ENCODE data around the gene KRTAP19-6.

Gene KRTAP19-6

GRCh38 chr21:30541764-30542163, at the start of gene KRTAP19-6:
Gene KRTAP19-6 (minus strand): TSS chr21:30541864. CDS start chr21:30541833, 31 bp downstream.
- Histone ChIP-seq H2AFZ (ENCODE audit: low read depth, low read length) (no peak within 1 kb of the TSS), H3K4me3 (ENCODE audit: low read length) (no peak within 1 kb of the TSS), H3K27me3 (ENCODE audit: insufficient read depth, low read length) (no peaks in the 10 kb centered on the region), H3K4me1 (ENCODE audit: insufficient read depth, low read length) (no peaks in the 10 kb centered on the region), H3K9me3 (ENCODE audit: low read length) (no peaks in the 10 kb centered on the region), H3K36me3 (ENCODE audit: insufficient read depth, low read length) (no peaks in the 10 kb centered on the region)

- no peaks in the 10 kb centered on the region for H3K27me3 ChIP-seq (ENCODE audit: insufficient read depth, low read length)
- H3K36me3 ChIP-seq (ENCODE audit: insufficient read depth, low read length), result no peaks in the 10 kb centered on the region
- no peaks in the 10 kb centered on the region for H3K9me3 ChIP-seq (ENCODE audit: low read length)
- H3K4me1 ChIP-seq (ENCODE audit: insufficient read depth, low read length), result no peaks in the 10 kb centered on the region
- H3K4me3 ChIP-seq (ENCODE audit: low read length), result no peak within 1 kb of the TSS
- H2AFZ ChIP-seq (ENCODE audit: low read depth, low read length), result no peak within 1 kb of the TSS
Observed at GRCh38 chr21:30590297-30590696, 48.6 kb upstream of the KRTAP19-6 start, which contains the start of gene KRTAP22-2. Gene KRTAP22-2 (minus strand): TSS chr21:30590397.

- H2AFZ ChIP-seq (ENCODE audit: low read depth, low read length), result no peak overlapping the region
- H3K36me3 ChIP-seq (ENCODE audit: insufficient read depth, low read length), result no peaks in the 10 kb centered on the region
- H3K27me3 ChIP-seq (ENCODE audit: insufficient read depth, low read length), result no peaks in the 10 kb centered on the region
- H3K4me1 ChIP-seq (ENCODE audit: insufficient read depth, low read length), result peaks cover 6% of the 10 kb centered on the region
- H3K4me3 ChIP-seq (ENCODE audit: low read length), result no peak overlapping the region
- no peaks in the 10 kb centered on the region for H3K9me3 ChIP-seq (ENCODE audit: low read length)
Observed at GRCh38 chr21:30582870-30583269, 41.2 kb upstream of the KRTAP19-6 start.

GRCh38 chr21:30580132-30580531, 38.5 kb upstream of the KRTAP19-6 start:
- Histone ChIP-seq H3K9me3 (ENCODE audit: low read length) (no peaks in the 10 kb centered on the region), H3K4me1 (ENCODE audit: insufficient read depth, low read length) (peaks cover 6% of the 10 kb centered on the region), H3K27me3 (ENCODE audit: insufficient read depth, low read length) (no peaks in the 10 kb centered on the region), H2AFZ (ENCODE audit: low read depth, low read length) (no peak overlapping the region), H3K36me3 (ENCODE audit: insufficient read depth, low read length) (no peaks in the 10 kb centered on the region), H3K4me3 (ENCODE audit: low read length) (no peak overlapping the region)

GRCh38 chr21:30579346-30579745, 37.7 kb upstream of the KRTAP19-6 start:
- H3K4me1 ChIP-seq (ENCODE audit: insufficient read depth, low read length), result peaks cover 6% of the 10 kb centered on the region
- H3K36me3 ChIP-seq (ENCODE audit: insufficient read depth, low read length), result no peaks in the 10 kb centered on the region
- no peaks in the 10 kb centered on the region for H3K9me3 ChIP-seq (ENCODE audit: low read length)
- H3K27me3 ChIP-seq (ENCODE audit: insufficient read depth, low read length), result no peaks in the 10 kb centered on the region
- no peak overlapping the region for H2AFZ ChIP-seq (ENCODE audit: low read depth, low read length)
- H3K4me3 ChIP-seq (ENCODE audit: low read length), result no peak overlapping the region

GRCh38 chr21:30577766-30578165, 36.1 kb upstream of the KRTAP19-6 start:
- no peaks in the 10 kb centered on the region for H3K36me3 ChIP-seq (ENCODE audit: insufficient read depth, low read length)
- H3K9me3 ChIP-seq (ENCODE audit: low read length), result no peaks in the 10 kb centered on the region
- no peak overlapping the region for H2AFZ ChIP-seq (ENCODE audit: low read depth, low read length)
- H3K4me1 ChIP-seq (ENCODE audit: insufficient read depth, low read length), result no peaks in the 10 kb centered on the region
- H3K4me3 ChIP-seq (ENCODE audit: low read length), result no peak overlapping the region
- H3K27me3 ChIP-seq (ENCODE audit: insufficient read depth, low read length), result no peaks in the 10 kb centered on the region

- H3K4me3 ChIP-seq (ENCODE audit: low read length), result no peak overlapping the region
- H3K27me3 ChIP-seq (ENCODE audit: insufficient read depth, low read length), result no peaks in the 10 kb centered on the region
- H3K9me3 ChIP-seq (ENCODE audit: low read length), result no peaks in the 10 kb centered on the region
- H3K36me3 ChIP-seq (ENCODE audit: insufficient read depth, low read length), result no peaks in the 10 kb centered on the region
- H3K4me1 ChIP-seq (ENCODE audit: insufficient read depth, low read length), result no peaks in the 10 kb centered on the region
- H2AFZ ChIP-seq (ENCODE audit: low read depth, low read length), result no peak overlapping the region
Observed at GRCh38 chr21:30567617-30568016, 26.0 kb upstream of the KRTAP19-6 start.

- Histone ChIP-seq H3K4me3 (ENCODE audit: low read length) (no peak overlapping the region), H3K27me3 (ENCODE audit: insufficient read depth, low read length) (no peaks in the 10 kb centered on the region), H3K36me3 (ENCODE audit: insufficient read depth, low read length) (no peaks in the 10 kb centered on the region), H3K4me1 (ENCODE audit: insufficient read depth, low read length) (no peaks in the 10 kb centered on the region), H3K9me3 (ENCODE audit: low read length) (no peaks in the 10 kb centered on the region), H2AFZ (ENCODE audit: low read depth, low read length) (no peak overlapping the region)
Observed at GRCh38 chr21:30563630-30564029, 22.0 kb upstream of the KRTAP19-6 start.

- no peak overlapping the region for H2AFZ ChIP-seq (ENCODE audit: low read depth, low read length)
- H3K27me3 ChIP-seq (ENCODE audit: insufficient read depth, low read length), result no peaks in the 10 kb centered on the region
- H3K36me3 ChIP-seq (ENCODE audit: insufficient read depth, low read length), result no peaks in the 10 kb centered on the region
- H3K4me1 ChIP-seq (ENCODE audit: insufficient read depth, low read length), result no peaks in the 10 kb centered on the region
- no peaks in the 10 kb centered on the region for H3K9me3 ChIP-seq (ENCODE audit: low read length)
- no peak overlapping the region for H3K4me3 ChIP-seq (ENCODE audit: low read length)
Observed at GRCh38 chr21:30563072-30563471, 21.4 kb upstream of the KRTAP19-6 start.

- H3K27me3 ChIP-seq (ENCODE audit: insufficient read depth, low read length), result no peaks in the 10 kb centered on the region
- H3K9me3 ChIP-seq (ENCODE audit: low read length), result no peaks in the 10 kb centered on the region
- H2AFZ ChIP-seq (ENCODE audit: low read depth, low read length), result no peak overlapping the region
- no peaks in the 10 kb centered on the region for H3K4me1 ChIP-seq (ENCODE audit: insufficient read depth, low read length)
- H3K36me3 ChIP-seq (ENCODE audit: insufficient read depth, low read length), result no peaks in the 10 kb centered on the region
- H3K4me3 ChIP-seq (ENCODE audit: low read length), result no peak overlapping the region
Observed at GRCh38 chr21:30561957-30562356, 20.3 kb upstream of the KRTAP19-6 start.

- Histone ChIP-seq H3K4me3 (ENCODE audit: low read length) (no peak within 1 kb of the TSS), H3K27me3 (ENCODE audit: insufficient read depth, low read length) (no peaks in the 10 kb centered on the region), H3K36me3 (ENCODE audit: insufficient read depth, low read length) (no peaks in the 10 kb centered on the region), H2AFZ (ENCODE audit: low read depth, low read length) (no peak within 1 kb of the TSS), H3K9me3 (ENCODE audit: low read length) (no peaks in the 10 kb centered on the region), H3K4me1 (ENCODE audit: insufficient read depth, low read length) (no peaks in the 10 kb centered on the region)
Observed at GRCh38 chr21:30561264-30561895, 19.7 kb upstream of the KRTAP19-6 start, which contains the start of gene KRTAP19-7. Gene KRTAP19-7 (minus strand): TSS chr21:30561314. CDS start chr21:30561289, 25 bp downstream.

GRCh38 chr21:30555095-30555494, 13.4 kb upstream of the KRTAP19-6 start:
- Histone ChIP-seq H3K4me3 (ENCODE audit: low read length) (no peak overlapping the region), H2AFZ (ENCODE audit: low read depth, low read length) (no peak overlapping the region), H3K4me1 (ENCODE audit: insufficient read depth, low read length) (no peaks in the 10 kb centered on the region), H3K9me3 (ENCODE audit: low read length) (no peaks in the 10 kb centered on the region), H3K27me3 (ENCODE audit: insufficient read depth, low read length) (no peaks in the 10 kb centered on the region), H3K36me3 (ENCODE audit: insufficient read depth, low read length) (no peaks in the 10 kb centered on the region)

- Histone ChIP-seq H3K36me3 (ENCODE audit: insufficient read depth, low read length) (no peaks in the 10 kb centered on the region), H3K27me3 (ENCODE audit: insufficient read depth, low read length) (no peaks in the 10 kb centered on the region), H3K9me3 (ENCODE audit: low read length) (no peaks in the 10 kb centered on the region), H3K4me3 (ENCODE audit: low read length) (no peak overlapping the region), H3K4me1 (ENCODE audit: insufficient read depth, low read length) (no peaks in the 10 kb centered on the region), H2AFZ (ENCODE audit: low read depth, low read length) (no peak overlapping the region)
Observed at GRCh38 chr21:30552782-30553181, 11.1 kb upstream of the KRTAP19-6 start.

- Histone ChIP-seq H2AFZ (ENCODE audit: low read depth, low read length) (no peak overlapping the region), H3K4me3 (ENCODE audit: low read length) (no peak overlapping the region), H3K27me3 (ENCODE audit: insufficient read depth, low read length) (no peaks in the 10 kb centered on the region), H3K4me1 (ENCODE audit: insufficient read depth, low read length) (no peaks in the 10 kb centered on the region), H3K9me3 (ENCODE audit: low read length) (no peaks in the 10 kb centered on the region), H3K36me3 (ENCODE audit: insufficient read depth, low read length) (no peaks in the 10 kb centered on the region)
Observed at GRCh38 chr21:30518876-30519275, 22.8 kb downstream of the KRTAP19-6 start.
